Measurements from ENCODE around the gene KCNMA1. TPM values are rescaled to one million over a fixed set of nuclear protein-coding genes. Genes with fewer than 3 reads are reported as not detected.
A peak's percentile ranks its signal among the peaks of the same experiment; 100 is the strongest.

Gene KCNMA1
- total RNA-seq, 1 experiment from 2014 or later, result 143 TPM

DNA sequence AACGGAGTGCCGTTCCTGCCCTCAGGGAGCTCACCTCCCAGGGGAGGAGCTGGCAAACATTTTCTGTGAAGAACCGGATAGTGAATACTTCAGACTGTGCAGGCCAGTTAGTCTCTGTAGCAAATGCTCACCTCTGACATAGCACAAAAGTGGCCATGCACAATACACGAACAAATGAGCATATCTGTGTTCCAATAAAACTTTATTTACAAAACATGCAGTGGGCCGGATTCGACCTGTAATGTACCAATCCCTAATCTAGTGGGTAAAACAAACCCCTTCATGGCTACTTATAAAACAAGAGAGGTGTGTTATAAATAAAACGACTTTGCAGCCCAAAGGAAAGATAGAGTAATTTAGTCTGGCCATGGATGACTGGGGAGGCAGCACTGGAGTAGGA is 48.7 kb downstream of the KCNMA1 start:
- no peak overlapping the region for H3K9ac ChIP-seq (ENCODE audit: low read length)
- H3K79me2 ChIP-seq (ENCODE audit: low read length), result peaks cover 73% of the 10 kb centered on the region
- H2AFZ ChIP-seq (ENCODE audit: low read length), result no peak overlapping the region
- TF ChIP-seq EZH2phosphoT487 (IDR thresholded peaks at IDR 0.05; ENCODE audit: borderline replicate concordance, low read length), result no peak
- TF ChIP-seq, protein P1, sequence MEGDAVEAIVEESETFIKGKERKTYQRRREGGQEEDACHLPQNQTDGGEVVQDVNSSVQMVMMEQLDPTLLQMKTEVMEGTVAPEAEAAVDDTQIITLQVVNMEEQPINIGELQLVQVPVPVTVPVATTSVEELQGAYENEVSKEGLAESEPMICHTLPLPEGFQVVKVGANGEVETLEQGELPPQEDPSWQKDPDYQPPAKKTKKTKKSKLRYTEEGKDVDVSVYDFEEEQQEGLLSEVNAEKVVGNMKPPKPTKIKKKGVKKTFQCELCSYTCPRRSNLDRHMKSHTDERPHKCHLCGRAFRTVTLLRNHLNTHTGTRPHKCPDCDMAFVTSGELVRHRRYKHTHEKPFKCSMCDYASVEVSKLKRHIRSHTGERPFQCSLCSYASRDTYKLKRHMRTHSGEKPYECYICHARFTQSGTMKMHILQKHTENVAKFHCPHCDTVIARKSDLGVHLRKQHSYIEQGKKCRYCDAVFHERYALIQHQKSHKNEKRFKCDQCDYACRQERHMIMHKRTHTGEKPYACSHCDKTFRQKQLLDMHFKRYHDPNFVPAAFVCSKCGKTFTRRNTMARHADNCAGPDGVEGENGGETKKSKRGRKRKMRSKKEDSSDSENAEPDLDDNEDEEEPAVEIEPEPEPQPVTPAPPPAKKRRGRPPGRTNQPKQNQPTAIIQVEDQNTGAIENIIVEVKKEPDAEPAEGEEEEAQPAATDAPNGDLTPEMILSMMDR (conservative IDR thresholded peaks at IDR 0.05; ENCODE audit: low read depth, low read length), result no peak
- no peak for TF ChIP-seq EZH2 (IDR thresholded peaks at IDR 0.05; ENCODE audit: low read length, unreplicated experiment)
- H3K27me3 ChIP-seq (ENCODE audit: low read length), result no peaks in the 10 kb centered on the region
- H3K36me3 ChIP-seq (ENCODE audit: low read depth, low read length), result 0 out of 2 replicates have a peak, but pooled peaks cover 4% of the 10 kb centered on the region
- 0 out of 2 replicates have a peak overlapping the region, but pooled peaks have one; percentile 55 for H3K27ac ChIP-seq (ENCODE audit: low read length)
- H3K4me1 ChIP-seq (ENCODE audit: insufficient read depth, low read length), result peaks cover 71% of the 10 kb centered on the region
- POLR2A ChIA-PET (ENCODE audit: unreplicated experiment), result no interaction called here
- H3K9me3 ChIP-seq (ENCODE audit: low read length), result no peaks in the 10 kb centered on the region
- intact Hi-C loops (cut with micrococcal nuclease), result no loop called here
- BruUV-seq (replicated peaks), result no TSS peak
- H3K9me2 ChIP-seq (replicated peaks; ENCODE audit: low read length), result no peaks in the 10 kb centered on the region
- H3K4me2 ChIP-seq (ENCODE audit: low read length), result no peak overlapping the region
- CTCF ChIA-PET, result no interaction called here
- H3K4me3 ChIP-seq (ENCODE audit: low read length), result no peak overlapping the region
- H4K20me1 ChIP-seq (ENCODE audit: low read length), result no peaks in the 10 kb centered on the region
- no peak for DNase-seq
- no peak for ATAC-seq
- peaks cover 2% of the 10 kb centered on the region for H3F3A ChIP-seq (ENCODE audit: low read length, unreplicated experiment)

DNA sequence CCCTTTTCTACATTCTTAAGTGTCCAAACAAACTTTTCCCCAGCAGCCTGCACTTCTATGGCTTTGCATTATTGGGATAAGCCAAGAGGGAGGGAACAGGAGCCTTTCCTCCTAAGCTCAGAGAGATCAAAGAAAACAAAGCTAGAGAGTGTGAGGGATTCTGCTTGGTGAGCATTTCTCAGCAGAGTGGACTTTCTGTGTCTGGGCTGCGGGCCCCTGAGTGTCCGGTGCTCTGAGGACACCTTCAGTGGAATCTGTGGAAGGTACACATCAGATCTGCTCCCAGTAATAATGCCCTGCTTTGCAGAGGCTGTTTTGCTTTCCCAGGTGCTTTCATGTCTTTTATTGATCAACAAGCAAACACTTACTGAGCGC is 50.2 kb downstream of the KCNMA1 start:
- DNase-seq (no peak), ATAC-seq (no peak)
- intact Hi-C loops (cut with micrococcal nuclease), result no loop called here
- Histone ChIP-seq H4K20me1 (ENCODE audit: low read length) (no peaks in the 10 kb centered on the region), H3K4me2 (ENCODE audit: low read length) (peak overlapping the region; percentile 23), H3K27ac (ENCODE audit: low read length) (peak overlapping the region; percentile 55), H3K4me1 (ENCODE audit: insufficient read depth, low read length) (peaks cover 71% of the 10 kb centered on the region), H2AFZ (ENCODE audit: low read length) (no peak overlapping the region), H3K4me3 (ENCODE audit: low read length) (no peak overlapping the region), H3K79me2 (ENCODE audit: low read length) (peaks cover 64% of the 10 kb centered on the region), H3K27me3 (ENCODE audit: low read length) (no peaks in the 10 kb centered on the region), H3K9me3 (ENCODE audit: low read length) (no peaks in the 10 kb centered on the region), H3F3A (ENCODE audit: low read length, unreplicated experiment) (peaks cover 11% of the 10 kb centered on the region), H3K9me2 (replicated peaks; ENCODE audit: low read length) (no peaks in the 10 kb centered on the region; the same call in 1 of the 2 replicates), H3K36me3 (ENCODE audit: low read depth, low read length) (0 out of 2 replicates have a peak, but pooled peaks cover 4% of the 10 kb centered on the region), H3K9ac (ENCODE audit: low read length) (peak overlapping the region; percentile 4; the same call in 1 of the 2 replicates)
- BruUV-seq (replicated peaks), result no TSS peak
- TF ChIP-seq EZH2phosphoT487 (IDR thresholded peaks at IDR 0.05; ENCODE audit: borderline replicate concordance, low read length) (no peak), EZH2 (IDR thresholded peaks at IDR 0.05; ENCODE audit: low read length, unreplicated experiment) (no peak)
- TF ChIP-seq, protein P1 (conservative IDR thresholded peaks at IDR 0.05; ENCODE audit: low read depth, low read length), result no peak; the same call in 1 of the 2 replicates
- ChIA-PET POLR2A (ENCODE audit: unreplicated experiment) (no interaction called here), CTCF (interaction anchor here (1.1 kb wide), 1 partner anchor 54 kb away, joined by 4 read pairs; no protein-coding TSS in a partner anchor)

DNA sequence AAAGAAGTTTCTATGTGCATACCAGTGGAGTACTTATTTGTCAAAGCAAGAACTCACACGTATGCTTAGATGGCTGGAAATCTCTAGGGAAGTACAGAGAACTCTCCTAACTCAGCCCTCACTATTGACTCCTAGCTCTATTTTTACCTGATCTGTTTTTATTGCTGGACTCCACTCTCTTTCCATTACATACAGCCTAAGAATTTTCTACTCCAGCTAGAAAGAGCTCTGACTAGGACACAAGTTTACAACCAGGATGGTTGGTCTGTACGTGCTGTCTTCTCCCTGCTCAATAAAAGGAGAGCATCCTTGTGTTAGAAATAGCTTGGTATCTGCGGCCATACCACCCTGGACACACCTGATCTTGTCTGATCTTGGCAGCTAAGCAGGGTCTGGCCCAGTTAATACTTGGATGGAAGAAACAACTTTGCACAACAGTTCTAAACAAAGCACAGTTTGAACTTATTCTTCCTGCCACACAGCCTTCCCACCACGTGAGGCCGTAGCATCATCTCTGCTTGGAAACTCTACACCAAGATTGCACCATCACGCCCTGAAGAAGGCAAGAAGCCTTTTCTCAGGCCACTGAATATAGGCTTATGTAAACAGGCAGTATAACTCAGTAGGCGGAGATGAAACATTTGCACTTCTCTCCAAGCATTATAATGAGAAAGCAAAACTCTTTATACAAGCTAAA is 50.7 kb downstream of the KCNMA1 start:
- peak overlapping the region; percentile 5; the same call in 1 of the 2 replicates for H2AFZ ChIP-seq (ENCODE audit: low read length)
- peak; percentile 94 for DNase-seq
- intact Hi-C loops (cut with micrococcal nuclease), result no loop called here
- no peaks in the 10 kb centered on the region for H3K9me3 ChIP-seq (ENCODE audit: low read length)
- H3K4me3 ChIP-seq (ENCODE audit: low read length), result no peak overlapping the region
- no peaks in the 10 kb centered on the region for H4K20me1 ChIP-seq (ENCODE audit: low read length)
- no peaks in the 10 kb centered on the region for H3K27me3 ChIP-seq (ENCODE audit: low read length)
- peaks cover 73% of the 10 kb centered on the region for H3K4me1 ChIP-seq (ENCODE audit: insufficient read depth, low read length)
- H3K79me2 ChIP-seq (ENCODE audit: low read length), result peaks cover 63% of the 10 kb centered on the region
- TF ChIP-seq, protein P1 (conservative IDR thresholded peaks at IDR 0.05; ENCODE audit: low read depth, low read length), result peak; percentile 47
- no peak for TF ChIP-seq EZH2 (IDR thresholded peaks at IDR 0.05; ENCODE audit: low read length, unreplicated experiment)
- no peak for TF ChIP-seq EZH2phosphoT487 (IDR thresholded peaks at IDR 0.05; ENCODE audit: borderline replicate concordance, low read length)
- POLR2A ChIA-PET (ENCODE audit: unreplicated experiment), result interaction anchor here (0.7 kb wide), 1 partner anchor 54 kb away, joined by 4 read pairs; no protein-coding TSS in a partner anchor
- 0 out of 2 replicates have a peak, but pooled peaks cover 7% of the 10 kb centered on the region for H3K36me3 ChIP-seq (ENCODE audit: low read depth, low read length)
- ATAC-seq, result no peak; the same call in 1 of the 2 replicates
- H3K9me2 ChIP-seq (replicated peaks; ENCODE audit: low read length), result no peaks in the 10 kb centered on the region; the same call in 1 of the 2 replicates
- no peak overlapping the region; the same call in 1 of the 2 replicates for H3K9ac ChIP-seq (ENCODE audit: low read length)
- CTCF ChIA-PET, result interaction anchor here (1.1 kb wide), 1 partner anchor 54 kb away, joined by 4 read pairs; no protein-coding TSS in a partner anchor
- H3K27ac ChIP-seq (ENCODE audit: low read length), result peak overlapping the region; percentile 55
- peak overlapping the region; percentile 23 for H3K4me2 ChIP-seq (ENCODE audit: low read length)
- BruUV-seq (replicated peaks), result no TSS peak
- peaks cover 11% of the 10 kb centered on the region for H3F3A ChIP-seq (ENCODE audit: low read length, unreplicated experiment)

Data from PC-3 (cell line).